ENCODE results near the gene CD4.
A peak's percentile ranks its signal among the peaks of the same experiment; 100 is the strongest.
"Not testable (repeated sequence)": the region's sequence is repeated elsewhere in the genome, so short reads cannot be mapped to it uniquely, and the experiment has no call there.

The CD4 gene

GRCh38 chr12:6788972-6789924, at the start of gene CD4:
Gene CD4, plus strand, starts transcription at chr12:6789528. Its CDS starts 10,611 bp downstream, at chr12:6800139.
- DNase-seq = peak; percentile 77

- DNase-seq = not testable (repeated sequence)
These were observed 47.2 kb upstream of the CD4 start for GRCh38 chr12:6742080-6742479.

GRCh38 chr12:6742834-6743233, 46.5 kb upstream of the CD4 start:
- no peak for DNase-seq

- not testable (repeated sequence) for DNase-seq
These were observed 46.0 kb upstream of the CD4 start for GRCh38 chr12:6743300-6743699.

GRCh38 chr12:6745741-6746525, 43.4 kb upstream of the CD4 start:
- peak; percentile 85 for DNase-seq

- DNase-seq = no peak
These were observed 42.1 kb upstream of the CD4 start for GRCh38 chr12:6747216-6747615.

- no peak for DNase-seq
These were observed 40.6 kb upstream of the CD4 start for GRCh38 chr12:6748761-6749160.

GRCh38 chr12:6750506-6750905, 38.8 kb upstream of the CD4 start:
- DNase-seq = no peak

- DNase-seq = no peak
These were observed 37.6 kb upstream of the CD4 start for GRCh38 chr12:6751767-6752166.

- peak; percentile 68 for DNase-seq
These were observed 37.0 kb upstream of the CD4 start for GRCh38 chr12:6752167-6752920.

- peak; percentile 99 for DNase-seq
These were observed 36.2 kb upstream of the CD4 start, which contains the start of gene MLF2 for GRCh38 chr12:6752921-6753771. Gene MLF2, minus strand, starts transcription at chr12:6753141. Its CDS starts 807 bp downstream, at chr12:6752334.

- no peak for DNase-seq
These were observed 35.5 kb upstream of the CD4 start for GRCh38 chr12:6753772-6754356.

GRCh38 chr12:6754411-6754810, 34.9 kb upstream of the CD4 start:
- no peak for DNase-seq

- no peak for DNase-seq
These were observed 32.2 kb upstream of the CD4 start for GRCh38 chr12:6757028-6757690.

- DNase-seq = no peak
These were observed 30.7 kb upstream of the CD4 start for GRCh38 chr12:6758506-6759095.

GRCh38 chr12:6759741-6760140, 29.6 kb upstream of the CD4 start:
- DNase-seq = no peak

GRCh38 chr12:6763380-6763779, 25.9 kb upstream of the CD4 start:
- DNase-seq = no peak

GRCh38 chr12:6764011-6764828, 25.1 kb upstream of the CD4 start:
- DNase-seq = peak; percentile 95

GRCh38 chr12:6765048-6765633, 24.2 kb upstream of the CD4 start:
- DNase-seq = peak; percentile 59

Data from hematopoietic multipotent progenitor cell treated with erythropoietin and hydrocortisone succinate and interleukin-3 and kit ligand, for 4 days (in vitro differentiated cells).